ENCODE results near the gene BAK1. TPM values are rescaled to one million over a fixed set of nuclear protein-coding genes. Genes with fewer than 3 reads are reported as not detected.
"Not testable (repeated sequence)": the region's sequence is repeated elsewhere in the genome, so short reads cannot be mapped to it uniquely, and the experiment has no call there.

The BAK1 gene
- total and polyA plus RNA-seq, 2 of the 4 experiments (the other 2 are of a cell fraction), result 12.0 to 19.0 TPM

DNA sequence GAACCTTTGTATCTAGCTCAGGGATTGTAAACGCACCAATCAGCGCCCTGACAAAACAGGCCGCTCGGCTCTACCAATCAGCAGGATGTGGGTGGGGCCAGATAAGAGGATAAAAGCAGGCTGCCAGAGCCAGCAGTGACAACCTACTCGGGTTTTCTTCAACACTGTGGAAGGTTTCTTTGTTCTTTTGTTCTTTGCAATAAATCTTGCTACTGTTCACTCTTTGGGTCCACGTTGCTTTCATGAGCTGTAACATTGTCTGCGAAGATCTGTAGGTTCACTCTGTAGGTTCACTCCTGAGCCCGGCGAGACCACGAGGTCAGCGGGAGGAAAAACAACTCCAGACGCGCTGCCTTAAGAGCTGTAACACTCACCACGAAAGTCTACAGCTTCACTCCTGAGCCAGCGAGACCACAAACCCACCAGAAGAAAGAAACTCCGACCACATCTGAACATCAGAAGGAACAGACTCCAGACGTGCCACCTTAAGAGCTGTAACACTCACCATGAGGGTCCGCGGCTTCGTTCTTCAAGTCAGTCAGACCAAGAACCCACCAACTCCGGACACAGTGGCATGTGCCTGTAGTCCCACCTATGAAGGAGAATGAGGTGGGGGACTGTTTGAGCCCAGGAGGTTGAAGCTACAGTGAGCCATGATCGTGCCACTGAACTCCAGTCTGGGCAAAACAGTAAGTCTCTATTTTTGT, 46.8 kb downstream of the BAK1 start:
- H4K20me1 ChIP-seq (ENCODE audit: insufficient read depth, low read length); H3K79me1 ChIP-seq (ENCODE audit: low read depth in 1 of 2, low read length in 2 of 2); H3K36me3 ChIP-seq (ENCODE audit: control insufficient read depth, insufficient read depth, low read length); H3K14ac ChIP-seq (replicated peaks; ENCODE audit: low read depth, low read length); DNase-seq; H3K56ac ChIP-seq (ENCODE audit: extremely low read depth, insufficient read depth, low read length); H4K5ac ChIP-seq (ENCODE audit: low read depth, low read length); H2AK9ac ChIP-seq (replicated peaks; ENCODE audit: low read depth, low read length, poor library complexity); H2AFZ ChIP-seq (replicated peaks; ENCODE audit: low read length, poor library complexity); POLR2A ChIA-PET (ENCODE audit: unreplicated experiment); H3K27ac ChIP-seq (ENCODE audit: insufficient read depth, low read length); intact Hi-C loops (cut with micrococcal nuclease); H3K4me1 ChIP-seq (ENCODE audit: control insufficient read depth, insufficient read depth, low read length); H3K23ac ChIP-seq (ENCODE audit: low read depth, low read length); BruUV-seq (replicated peaks); H3K9me3 ChIP-seq (ENCODE audit: control insufficient read depth, insufficient read depth, low read length); H3K27me3 ChIP-seq (ENCODE audit: control insufficient read depth, insufficient read depth, low read length); H3K4me3 ChIP-seq (ENCODE audit: insufficient read depth, low read depth, low read length); H2AK5ac ChIP-seq (ENCODE audit: low read depth, low read length); H2BK20ac ChIP-seq (ENCODE audit: low read depth, low read length); H2BK15ac ChIP-seq (ENCODE audit: low read depth, low read length); H3K9me1 ChIP-seq (ENCODE audit: insufficient read depth, low read length); H3K4ac ChIP-seq (ENCODE audit: low read depth, low read length); H3K4me2 ChIP-seq (ENCODE audit: low read depth, low read length); ATAC-seq (ENCODE audit: low read depth); H2BK5ac ChIP-seq (ENCODE audit: low read depth, low read length, poor library complexity, severe bottlenecking); H3K9ac ChIP-seq (ENCODE audit: low read depth, low read length); H2BK120ac ChIP-seq (ENCODE audit: low read depth, low read length); in situ Hi-C loops (cut with MboI; ENCODE audit: low sequenced_read_pairs); CTCF ChIA-PET; H4K8ac ChIP-seq (ENCODE audit: low read depth in 2 of 2, low read length in 2 of 2); H3K18ac ChIP-seq (ENCODE audit: low read depth, low read length); H4K91ac ChIP-seq (ENCODE audit: insufficient read depth, low read depth, low read length); dilution Hi-C loops (cut with HindIII; ENCODE audit: low sequenced_read_pairs, unreplicated experiment): not testable (repeated sequence)
- 50% methylated on average over 1 of the region's 22 CpGs; no CpG with 5 or more reads in 1 of the 2 experiments for WGBS, 2 experiments (ENCODE audit: extremely low coverage in 2 of 2, insufficient read length in 1 of 2)

DNA sequence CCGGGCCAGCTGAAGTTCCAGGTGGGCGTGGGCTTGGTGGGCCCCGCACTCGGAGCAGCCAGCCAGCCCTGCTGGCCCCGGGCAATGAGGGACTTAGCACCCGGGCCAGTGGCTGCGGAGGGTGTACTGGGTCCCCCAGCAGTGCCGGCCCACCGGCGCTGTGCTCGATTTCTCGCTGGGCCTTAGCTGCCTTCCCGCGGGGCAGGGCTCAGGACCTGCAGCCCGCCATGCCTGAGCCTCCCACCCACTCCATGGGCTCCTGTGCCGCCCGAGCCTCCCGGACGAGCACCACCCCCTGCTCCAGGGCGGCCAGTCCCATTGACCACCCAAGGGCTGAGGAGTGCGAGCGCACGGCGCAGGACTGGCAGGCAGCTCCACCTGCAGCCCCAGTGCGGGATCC, 47.6 kb downstream of the BAK1 start:
- dilution Hi-C loops (cut with HindIII; ENCODE audit: low sequenced_read_pairs, unreplicated experiment); H2BK20ac ChIP-seq (ENCODE audit: low read depth, low read length); H3K36me3 ChIP-seq (ENCODE audit: control insufficient read depth, insufficient read depth, low read length); in situ Hi-C loops (cut with MboI; ENCODE audit: low sequenced_read_pairs); H4K5ac ChIP-seq (ENCODE audit: low read depth, low read length); H3K4me2 ChIP-seq (ENCODE audit: low read depth, low read length); H3K9me1 ChIP-seq (ENCODE audit: insufficient read depth, low read length); H3K9me3 ChIP-seq (ENCODE audit: control insufficient read depth, insufficient read depth, low read length); H4K91ac ChIP-seq (ENCODE audit: insufficient read depth, low read depth, low read length); CTCF ChIA-PET; H3K18ac ChIP-seq (ENCODE audit: low read depth, low read length); H3K56ac ChIP-seq (ENCODE audit: extremely low read depth, insufficient read depth, low read length); H3K4me3 ChIP-seq (ENCODE audit: insufficient read depth, low read depth, low read length); H2AK9ac ChIP-seq (replicated peaks; ENCODE audit: low read depth, low read length, poor library complexity); H4K8ac ChIP-seq (ENCODE audit: low read depth in 2 of 2, low read length in 2 of 2); H2BK120ac ChIP-seq (ENCODE audit: low read depth, low read length); H3K27me3 ChIP-seq (ENCODE audit: control insufficient read depth, insufficient read depth, low read length); H3K4me1 ChIP-seq (ENCODE audit: control insufficient read depth, insufficient read depth, low read length); H3K79me1 ChIP-seq (ENCODE audit: low read depth in 1 of 2, low read length in 2 of 2); ATAC-seq (ENCODE audit: low read depth); H2AFZ ChIP-seq (replicated peaks; ENCODE audit: low read length, poor library complexity); H2BK5ac ChIP-seq (ENCODE audit: low read depth, low read length, poor library complexity, severe bottlenecking); H4K20me1 ChIP-seq (ENCODE audit: insufficient read depth, low read length); H3K14ac ChIP-seq (replicated peaks; ENCODE audit: low read depth, low read length); H2AK5ac ChIP-seq (ENCODE audit: low read depth, low read length); POLR2A ChIA-PET (ENCODE audit: unreplicated experiment); H3K4ac ChIP-seq (ENCODE audit: low read depth, low read length); H3K27ac ChIP-seq (ENCODE audit: insufficient read depth, low read length); H2BK15ac ChIP-seq (ENCODE audit: low read depth, low read length); H3K23ac ChIP-seq (ENCODE audit: low read depth, low read length); DNase-seq; H3K9ac ChIP-seq (ENCODE audit: low read depth, low read length); BruUV-seq (replicated peaks); intact Hi-C loops (cut with micrococcal nuclease): not testable (repeated sequence)
- WGBS, 2 experiments (ENCODE audit: extremely low coverage in 2 of 2, insufficient read length in 1 of 2), result no CpG with 5 or more reads among the region's 25 CpGs
